ENCODE results near the gene LYZL1. TPM values are rescaled to one million over a fixed set of nuclear protein-coding genes. Genes with fewer than 3 reads are reported as not detected.

The LYZL1 gene
- not detected in 2 replicates for total RNA-seq

GRCh38 chr10:29288906-29289305, at the start of gene LYZL1:
LYZL1 (plus strand) TSS chr10:29289070; CDS start chr10:29291868, 2,798 bp downstream.

Measured in placental epithelial cell (primary cell).